ENCODE results near the gene CPPED1. TPM values are rescaled to one million over a fixed set of nuclear protein-coding genes. Genes with fewer than 3 reads are reported as not detected.

CPPED1 gene, protein sequence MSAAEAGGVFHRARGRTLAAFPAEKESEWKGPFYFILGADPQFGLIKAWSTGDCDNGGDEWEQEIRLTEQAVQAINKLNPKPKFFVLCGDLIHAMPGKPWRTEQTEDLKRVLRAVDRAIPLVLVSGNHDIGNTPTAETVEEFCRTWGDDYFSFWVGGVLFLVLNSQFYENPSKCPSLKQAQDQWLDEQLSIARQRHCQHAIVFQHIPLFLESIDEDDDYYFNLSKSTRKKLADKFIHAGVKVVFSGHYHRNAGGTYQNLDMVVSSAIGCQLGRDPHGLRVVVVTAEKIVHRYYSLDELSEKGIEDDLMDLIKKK
- total RNA-seq (2012; rRNA removed), result 7.6 and 20.8 TPM in 2 replicates

DNA sequence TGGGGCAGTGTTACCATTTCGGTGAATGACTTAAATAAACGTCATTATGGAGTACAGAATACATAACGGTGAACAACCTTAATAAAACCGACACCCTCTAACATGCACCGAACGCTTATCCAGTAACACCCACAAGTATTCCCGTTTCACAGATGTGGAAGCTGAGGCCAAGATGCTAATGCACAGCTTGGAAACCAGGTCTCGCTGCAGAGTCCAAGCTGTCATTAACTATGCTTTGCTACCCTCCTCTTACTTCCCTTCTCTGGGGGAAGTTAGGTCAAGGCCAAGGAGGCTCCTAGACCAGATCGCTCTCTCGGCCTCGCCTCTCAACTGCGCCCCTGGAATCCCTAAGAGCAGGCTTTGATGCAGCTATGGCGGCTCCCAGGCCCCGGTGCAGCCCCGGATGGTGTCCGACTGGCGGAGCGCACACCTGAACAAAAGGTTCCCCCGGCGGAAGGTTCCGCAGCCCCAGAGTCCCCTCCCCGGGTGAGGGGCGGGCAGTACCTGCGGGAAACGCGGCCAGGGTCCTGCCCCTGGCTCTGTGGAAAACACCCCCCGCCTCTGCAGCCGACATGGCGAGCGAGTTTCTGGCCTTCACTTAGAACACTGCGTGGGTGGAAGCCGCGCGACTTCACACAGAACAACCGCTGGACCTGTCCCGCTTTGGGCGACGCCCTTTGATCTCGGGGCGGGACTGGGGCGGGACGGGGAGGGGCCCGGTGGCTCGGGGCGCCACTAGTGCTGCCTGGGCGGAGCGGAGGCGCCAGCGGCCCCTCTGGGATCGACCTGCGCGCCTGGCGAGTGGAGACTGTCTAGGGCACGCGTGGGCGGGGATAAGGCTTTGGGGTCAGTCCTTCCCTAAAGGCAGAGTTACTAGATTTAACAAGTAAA lies at the start of gene CPPED1:
Gene CPPED1 (minus strand): TSS at position 685 of the 891 bp plus-strand sequence. CDS start 111 bp downstream, at position 574.
- H3K36me3 ChIP-seq (ENCODE audit: insufficient read depth, low read length), result no peaks in the 10 kb centered on the region
- no peaks in the 10 kb centered on the region for H3K27me3 ChIP-seq (ENCODE audit: control insufficient read depth, insufficient read depth, low read length)
- peak within 1 kb of the TSS; percentile 91 for H3K4me3 ChIP-seq (ENCODE audit: low read length)
- H3K4me2 ChIP-seq (ENCODE audit: low read length), result peak within 1 kb of the TSS; percentile 83
- H3K9ac ChIP-seq (ENCODE audit: low read depth, low read length), result peak within 1 kb of the TSS; percentile 89
- H3K9me3 ChIP-seq (replicated peaks; ENCODE audit: low read length), result no peaks in the 10 kb centered on the region
- peaks cover 56% of the 10 kb centered on the region for H3K4me1 ChIP-seq (ENCODE audit: control insufficient read depth, insufficient read depth, low read length)

DNA sequence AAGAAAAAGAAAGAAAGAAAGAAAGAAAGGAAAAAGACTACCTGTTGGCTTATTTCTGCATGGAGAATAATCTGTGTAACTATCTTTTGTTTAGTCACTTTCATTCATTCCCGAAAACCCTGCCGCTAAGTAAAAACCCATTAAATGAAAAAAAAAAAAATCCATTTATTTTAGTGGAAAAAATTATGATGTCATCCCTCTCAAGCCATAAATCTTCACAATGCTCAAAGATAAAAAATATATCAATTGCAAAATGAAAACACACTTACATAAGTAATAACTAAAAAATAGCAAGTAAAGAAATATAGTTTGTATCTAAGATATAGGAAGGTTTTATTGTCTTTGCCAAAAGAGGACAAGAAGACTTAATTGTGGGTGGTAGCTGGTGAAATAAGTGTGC lies 46.5 kb upstream of the CPPED1 start:
- Histone ChIP-seq H3K4me1 (ENCODE audit: control insufficient read depth, insufficient read depth, low read length) (no peaks in the 10 kb centered on the region), H3K9me3 (replicated peaks; ENCODE audit: low read length) (no peaks in the 10 kb centered on the region), H3K36me3 (ENCODE audit: insufficient read depth, low read length) (no peaks in the 10 kb centered on the region), H3K27me3 (ENCODE audit: control insufficient read depth, insufficient read depth, low read length) (peaks cover 4% of the 10 kb centered on the region), H3K4me3 (ENCODE audit: low read length) (no peak overlapping the region), H3K4me2 (ENCODE audit: low read length) (no peak overlapping the region), H3K9ac (ENCODE audit: low read depth, low read length) (no peak overlapping the region)

DNA sequence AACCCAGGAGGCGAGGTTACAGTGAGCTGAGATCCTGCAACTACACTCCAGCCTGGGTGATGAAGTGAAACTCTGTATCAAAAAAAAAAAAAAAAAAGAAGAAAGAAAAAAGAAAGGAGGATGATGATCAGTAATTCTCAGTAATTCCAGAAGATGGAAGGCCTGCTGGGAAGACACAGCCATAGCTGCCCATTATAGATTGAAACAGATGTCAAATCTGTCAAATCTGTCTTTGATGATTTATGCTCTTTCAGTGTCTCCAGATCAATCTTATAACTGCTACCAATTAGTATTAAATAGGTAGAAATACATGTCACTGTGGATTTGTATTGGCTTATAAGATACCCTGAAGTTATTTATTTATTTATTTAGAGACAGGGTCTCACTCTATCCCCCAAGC lies 42.9 kb upstream of the CPPED1 start:
- Histone ChIP-seq H3K4me3 (ENCODE audit: low read length) (no peak overlapping the region), H3K9me3 (replicated peaks; ENCODE audit: low read length) (no peaks in the 10 kb centered on the region), H3K4me2 (ENCODE audit: low read length) (no peak overlapping the region), H3K4me1 (ENCODE audit: control insufficient read depth, insufficient read depth, low read length) (no peaks in the 10 kb centered on the region), H3K9ac (ENCODE audit: low read depth, low read length) (no peak overlapping the region), H3K36me3 (ENCODE audit: insufficient read depth, low read length) (no peaks in the 10 kb centered on the region), H3K27me3 (ENCODE audit: control insufficient read depth, insufficient read depth, low read length) (peaks cover 4% of the 10 kb centered on the region)

DNA sequence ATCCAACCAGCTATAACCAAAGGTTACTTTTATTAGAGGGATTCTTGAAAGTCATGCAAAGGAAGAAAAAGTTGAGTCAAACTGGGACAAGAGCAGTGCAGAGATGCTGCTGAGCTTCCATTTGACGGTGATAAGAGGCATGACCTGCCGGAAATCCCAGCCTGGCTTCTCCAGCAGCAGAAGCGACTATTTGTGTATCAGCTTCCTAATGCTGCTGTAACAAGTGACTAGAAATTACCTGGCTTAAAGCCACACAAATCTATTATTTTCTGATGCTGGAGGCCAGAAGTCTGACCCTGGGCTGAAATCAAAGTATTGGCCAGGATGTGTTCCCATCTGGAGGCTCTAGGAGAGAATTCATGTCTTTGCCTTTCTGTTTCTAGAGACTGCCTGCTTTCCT lies 41.6 kb upstream of the CPPED1 start:
- Histone ChIP-seq H3K4me3 (ENCODE audit: low read length) (no peak overlapping the region), H3K4me1 (ENCODE audit: control insufficient read depth, insufficient read depth, low read length) (no peaks in the 10 kb centered on the region), H3K4me2 (ENCODE audit: low read length) (no peak overlapping the region), H3K9ac (ENCODE audit: low read depth, low read length) (no peak overlapping the region), H3K27me3 (ENCODE audit: control insufficient read depth, insufficient read depth, low read length) (no peaks in the 10 kb centered on the region), H3K9me3 (replicated peaks; ENCODE audit: low read length) (no peaks in the 10 kb centered on the region), H3K36me3 (ENCODE audit: insufficient read depth, low read length) (no peaks in the 10 kb centered on the region)

DNA sequence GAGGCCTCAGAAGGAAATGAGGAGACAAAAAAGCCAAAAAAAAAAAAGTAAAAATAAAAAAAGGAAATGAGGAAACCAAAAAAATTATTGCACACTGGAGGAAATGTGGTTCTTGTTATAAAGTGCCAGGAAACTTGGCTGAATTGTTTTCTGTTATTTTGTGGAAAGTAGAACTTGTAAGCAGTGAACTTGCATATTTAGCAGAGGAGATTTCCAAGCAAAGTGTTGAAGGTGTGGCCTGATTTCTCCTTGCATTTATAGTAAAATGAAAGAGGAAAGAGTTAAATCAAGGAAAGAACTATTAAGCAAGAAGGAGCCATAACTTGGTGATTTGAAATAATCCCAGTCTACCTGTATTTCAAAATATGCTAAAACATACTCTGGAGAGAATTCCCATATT lies 34.1 kb upstream of the CPPED1 start:
- Histone ChIP-seq H3K36me3 (ENCODE audit: insufficient read depth, low read length) (no peaks in the 10 kb centered on the region), H3K4me3 (ENCODE audit: low read length) (no peak overlapping the region), H3K9me3 (replicated peaks; ENCODE audit: low read length) (no peaks in the 10 kb centered on the region), H3K4me2 (ENCODE audit: low read length) (no peak overlapping the region), H3K9ac (ENCODE audit: low read depth, low read length) (no peak overlapping the region), H3K27me3 (ENCODE audit: control insufficient read depth, insufficient read depth, low read length) (no peaks in the 10 kb centered on the region), H3K4me1 (ENCODE audit: control insufficient read depth, insufficient read depth, low read length) (peaks cover 4% of the 10 kb centered on the region)

DNA sequence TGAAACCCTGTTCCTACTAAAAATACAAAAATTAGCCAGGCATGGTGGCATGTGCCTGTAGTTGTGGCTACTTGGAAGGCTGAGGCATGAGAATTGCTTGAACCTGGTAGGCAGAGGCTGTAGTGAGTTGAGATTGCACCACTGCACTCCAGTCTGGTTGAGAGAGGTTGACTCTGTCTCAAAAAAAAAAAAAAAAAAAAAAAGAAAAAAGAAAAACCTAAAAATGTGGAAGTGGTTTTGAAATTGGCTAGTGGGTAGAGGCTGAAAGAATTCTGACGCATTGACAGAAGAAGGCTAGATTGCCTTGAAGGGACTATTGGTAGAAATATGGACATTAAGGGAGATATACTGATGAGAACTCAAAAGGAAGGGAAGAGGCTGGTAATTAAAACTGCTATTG lies 33.6 kb upstream of the CPPED1 start:
- Histone ChIP-seq H3K4me3 (ENCODE audit: low read length) (no peak overlapping the region), H3K27me3 (ENCODE audit: control insufficient read depth, insufficient read depth, low read length) (no peaks in the 10 kb centered on the region), H3K9ac (ENCODE audit: low read depth, low read length) (no peak overlapping the region), H3K36me3 (ENCODE audit: insufficient read depth, low read length) (no peaks in the 10 kb centered on the region), H3K9me3 (replicated peaks; ENCODE audit: low read length) (no peaks in the 10 kb centered on the region), H3K4me1 (ENCODE audit: control insufficient read depth, insufficient read depth, low read length) (peaks cover 4% of the 10 kb centered on the region), H3K4me2 (ENCODE audit: low read length) (no peak overlapping the region)

DNA sequence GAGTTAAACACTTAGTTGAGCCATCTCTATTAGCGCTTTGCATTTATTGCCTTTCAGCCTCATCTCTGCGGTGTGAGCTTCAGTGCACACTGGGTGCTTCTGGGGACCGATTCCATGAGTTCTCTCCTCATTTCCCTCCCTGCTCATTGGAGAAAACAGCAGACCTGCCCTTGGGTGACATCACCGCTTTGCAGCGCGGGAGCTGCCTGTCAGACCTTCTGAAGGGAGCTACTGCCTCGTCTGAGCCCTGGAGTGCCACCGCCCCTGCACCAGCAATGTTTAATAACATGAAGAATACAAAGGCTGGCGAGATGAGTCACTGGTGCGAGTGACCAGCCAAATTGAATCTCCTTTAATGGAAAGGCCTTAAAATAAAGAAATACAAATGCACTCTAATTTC lies 30.2 kb upstream of the CPPED1 start:
- H3K4me1 ChIP-seq (ENCODE audit: control insufficient read depth, insufficient read depth, low read length), result peaks cover 4% of the 10 kb centered on the region
- H3K4me2 ChIP-seq (ENCODE audit: low read length), result peak overlapping the region; percentile 4
- no peak overlapping the region for H3K9ac ChIP-seq (ENCODE audit: low read depth, low read length)
- no peak overlapping the region for H3K4me3 ChIP-seq (ENCODE audit: low read length)
- H3K36me3 ChIP-seq (ENCODE audit: insufficient read depth, low read length), result no peaks in the 10 kb centered on the region
- H3K27me3 ChIP-seq (ENCODE audit: control insufficient read depth, insufficient read depth, low read length), result no peaks in the 10 kb centered on the region
- no peaks in the 10 kb centered on the region for H3K9me3 ChIP-seq (replicated peaks; ENCODE audit: low read length)

DNA sequence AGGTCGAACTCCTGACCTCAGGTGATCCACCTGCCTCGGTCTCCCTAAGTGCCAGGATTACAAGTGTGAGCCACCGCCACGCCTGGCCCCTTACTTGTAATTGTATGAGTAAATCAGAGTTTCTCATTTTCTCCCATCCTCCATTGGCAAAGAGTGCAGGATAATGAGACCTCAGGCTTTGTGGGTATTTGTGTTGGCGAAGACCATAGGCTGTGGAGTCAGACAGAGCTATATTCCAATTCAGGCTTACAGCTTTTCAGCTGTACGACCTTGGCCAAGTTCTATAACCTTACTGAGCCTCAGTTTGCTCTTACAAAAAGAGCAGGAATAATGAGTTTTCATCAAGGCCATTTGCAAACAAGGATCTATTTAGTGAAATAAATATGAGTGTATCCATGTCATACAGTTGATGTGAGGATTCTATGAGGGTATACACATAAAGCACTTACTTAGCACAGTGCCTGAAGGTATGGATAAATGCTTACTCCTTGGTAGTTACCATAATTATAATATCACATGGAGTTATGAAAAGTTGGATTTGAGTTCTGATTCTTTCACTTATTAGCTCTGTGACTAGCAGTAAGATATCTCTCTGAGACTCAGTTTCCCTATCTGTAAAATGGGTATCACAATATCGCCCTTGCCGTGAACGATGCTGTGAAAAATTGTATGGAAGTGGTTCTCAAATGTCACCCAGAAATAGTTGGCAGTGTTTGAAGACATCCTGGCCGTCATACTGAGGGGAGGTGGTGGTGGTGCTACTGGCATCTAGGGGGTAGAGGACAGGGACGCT lies 25.6 kb upstream of the CPPED1 start:
- Histone ChIP-seq H3K4me3 (ENCODE audit: low read length) (no peak overlapping the region), H3K27me3 (ENCODE audit: control insufficient read depth, insufficient read depth, low read length) (no peaks in the 10 kb centered on the region), H3K9me3 (replicated peaks; ENCODE audit: low read length) (no peaks in the 10 kb centered on the region), H3K4me1 (ENCODE audit: control insufficient read depth, insufficient read depth, low read length) (peaks cover 4% of the 10 kb centered on the region), H3K9ac (ENCODE audit: low read depth, low read length) (no peak overlapping the region), H3K4me2 (ENCODE audit: low read length) (no peak overlapping the region), H3K36me3 (ENCODE audit: insufficient read depth, low read length) (no peaks in the 10 kb centered on the region)

DNA sequence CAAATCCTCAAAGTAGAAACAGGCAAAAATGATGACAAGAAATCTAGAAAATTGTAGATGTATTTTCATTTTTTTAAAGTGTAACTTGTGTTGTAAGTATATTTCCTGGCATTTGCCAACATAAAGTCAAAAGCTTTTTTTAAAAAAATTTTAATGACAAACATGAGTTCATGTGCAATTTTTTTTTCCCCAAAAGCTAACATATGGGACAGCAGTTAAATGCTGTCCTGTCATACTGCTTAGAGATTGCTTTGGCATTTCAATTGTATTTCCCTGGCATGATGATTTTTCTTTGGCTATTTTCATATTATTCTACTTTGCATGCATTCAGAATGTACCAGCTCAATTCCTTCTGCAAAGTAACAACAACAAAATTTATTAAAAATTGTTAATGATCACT lies 24.5 kb upstream of the CPPED1 start:
- no peak overlapping the region for H3K4me2 ChIP-seq (ENCODE audit: low read length)
- H3K36me3 ChIP-seq (ENCODE audit: insufficient read depth, low read length), result no peaks in the 10 kb centered on the region
- H3K9me3 ChIP-seq (replicated peaks; ENCODE audit: low read length), result no peaks in the 10 kb centered on the region
- no peaks in the 10 kb centered on the region for H3K4me1 ChIP-seq (ENCODE audit: control insufficient read depth, insufficient read depth, low read length)
- no peaks in the 10 kb centered on the region for H3K27me3 ChIP-seq (ENCODE audit: control insufficient read depth, insufficient read depth, low read length)
- no peak overlapping the region for H3K4me3 ChIP-seq (ENCODE audit: low read length)
- H3K9ac ChIP-seq (ENCODE audit: low read depth, low read length), result no peak overlapping the region

DNA sequence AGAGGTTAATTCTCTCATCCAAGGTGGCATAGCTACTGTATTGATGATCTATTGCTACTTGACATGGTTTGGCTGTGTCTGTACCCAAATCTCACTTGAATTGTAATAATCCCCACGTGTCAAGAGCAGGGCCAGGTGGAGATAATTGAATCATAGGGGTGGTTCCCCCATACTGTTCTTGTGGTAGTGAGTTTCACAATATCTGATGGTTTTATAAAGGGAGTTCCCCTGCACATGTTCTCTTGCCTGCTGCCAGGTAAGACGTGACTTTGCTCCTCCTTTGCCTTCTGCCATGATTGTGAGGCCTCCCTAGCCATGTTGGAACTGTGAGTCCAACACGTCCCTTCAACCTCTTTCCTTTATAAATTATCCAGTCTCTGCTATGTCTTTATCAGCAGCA lies 22.9 kb upstream of the CPPED1 start:
- H3K4me2 ChIP-seq (ENCODE audit: low read length), result no peak overlapping the region

More for the DNA sequence above, 22.9 kb upstream of the CPPED1 start:
- Histone ChIP-seq H3K4me1 (ENCODE audit: control insufficient read depth, insufficient read depth, low read length) (no peaks in the 10 kb centered on the region), H3K9ac (ENCODE audit: low read depth, low read length) (no peak overlapping the region), H3K27me3 (ENCODE audit: control insufficient read depth, insufficient read depth, low read length) (no peaks in the 10 kb centered on the region), H3K9me3 (replicated peaks; ENCODE audit: low read length) (no peaks in the 10 kb centered on the region), H3K36me3 (ENCODE audit: insufficient read depth, low read length) (no peaks in the 10 kb centered on the region), H3K4me3 (ENCODE audit: low read length) (no peak overlapping the region)

Measured in skeletal muscle satellite cell (primary cell).